Left ventricle myocardium inferior (tissue), 1 donor: Measurements from ENCODE around the gene DCDC1. TPM values are rescaled to one million over a fixed set of nuclear protein-coding genes. Genes with fewer than 3 reads are reported as not detected.
A peak's percentile ranks its signal among the peaks of the same experiment; 100 is the strongest.

Source experiments
- DNase-seq: peaks from one replicate; pipeline ENCODE4 v3.0.0-alpha.2; 2020
- H3K27ac ChIP-seq: fragments of 200-600 bp; replicated peaks from 2 replicates; pipeline ENCODE4 v1.8.0; 2021
- H3K27me3 ChIP-seq: fragments of 200-600 bp; 2 replicates; pipeline ENCODE4 v1.8.0; 2021; ENCODE audit warnings: low read depth
- H3K36me3 ChIP-seq: fragments of 200-600 bp; 2 replicates; pipeline ENCODE4 v1.8.0; 2021
- H3K4me1 ChIP-seq: fragments of 200-600 bp; 2 replicates; pipeline ENCODE4 v1.8.0; 2021
- H3K4me3 ChIP-seq: fragments of 200-600 bp; 2 replicates; pipeline ENCODE4 v1.8.0; 2021; ENCODE audit warnings: mild to moderate bottlenecking, moderate library complexity
- H3K9me3 ChIP-seq: fragments of 200-600 bp; replicated peaks from 2 replicates; pipeline ENCODE4 v1.8.0; 2021
- intact Hi-C: fragments of 100-400 bp; cut with micrococcal nuclease; formaldehyde crosslinking; loops from one replicate; pipeline ENCODE4 v1.11.0; 2022
- long read RNA-seq: library from polyadenylated mRNA; unstranded; transcript quantifications from one replicate; pipeline ENCODE4 v2.0.0, GENCODE V29; 2021
- total RNA-seq: library from RNA; stranded (reverse); fragmentation: NEBNext Ultra II Directional; extraction: Animal tissue kit (Norgen Biotek cat#: 25700); gene quantifications from one replicate; pipeline ENCODE4 v1.2.1, GENCODE V29; 2021
- TF ChIP-seq, protein P1 (sequence below): fragments of 200-600 bp; IDR thresholded peaks from 2 replicates; pipeline ENCODE4 v1.8.0; 2021; ENCODE audit warnings: antibody characterized with exemption, mild to moderate bottlenecking, borderline replicate concordance
- donor health status: DM: no; HTN: yes; CAD: no; lungs with severe emphysema.

Gene DCDC1, protein sequence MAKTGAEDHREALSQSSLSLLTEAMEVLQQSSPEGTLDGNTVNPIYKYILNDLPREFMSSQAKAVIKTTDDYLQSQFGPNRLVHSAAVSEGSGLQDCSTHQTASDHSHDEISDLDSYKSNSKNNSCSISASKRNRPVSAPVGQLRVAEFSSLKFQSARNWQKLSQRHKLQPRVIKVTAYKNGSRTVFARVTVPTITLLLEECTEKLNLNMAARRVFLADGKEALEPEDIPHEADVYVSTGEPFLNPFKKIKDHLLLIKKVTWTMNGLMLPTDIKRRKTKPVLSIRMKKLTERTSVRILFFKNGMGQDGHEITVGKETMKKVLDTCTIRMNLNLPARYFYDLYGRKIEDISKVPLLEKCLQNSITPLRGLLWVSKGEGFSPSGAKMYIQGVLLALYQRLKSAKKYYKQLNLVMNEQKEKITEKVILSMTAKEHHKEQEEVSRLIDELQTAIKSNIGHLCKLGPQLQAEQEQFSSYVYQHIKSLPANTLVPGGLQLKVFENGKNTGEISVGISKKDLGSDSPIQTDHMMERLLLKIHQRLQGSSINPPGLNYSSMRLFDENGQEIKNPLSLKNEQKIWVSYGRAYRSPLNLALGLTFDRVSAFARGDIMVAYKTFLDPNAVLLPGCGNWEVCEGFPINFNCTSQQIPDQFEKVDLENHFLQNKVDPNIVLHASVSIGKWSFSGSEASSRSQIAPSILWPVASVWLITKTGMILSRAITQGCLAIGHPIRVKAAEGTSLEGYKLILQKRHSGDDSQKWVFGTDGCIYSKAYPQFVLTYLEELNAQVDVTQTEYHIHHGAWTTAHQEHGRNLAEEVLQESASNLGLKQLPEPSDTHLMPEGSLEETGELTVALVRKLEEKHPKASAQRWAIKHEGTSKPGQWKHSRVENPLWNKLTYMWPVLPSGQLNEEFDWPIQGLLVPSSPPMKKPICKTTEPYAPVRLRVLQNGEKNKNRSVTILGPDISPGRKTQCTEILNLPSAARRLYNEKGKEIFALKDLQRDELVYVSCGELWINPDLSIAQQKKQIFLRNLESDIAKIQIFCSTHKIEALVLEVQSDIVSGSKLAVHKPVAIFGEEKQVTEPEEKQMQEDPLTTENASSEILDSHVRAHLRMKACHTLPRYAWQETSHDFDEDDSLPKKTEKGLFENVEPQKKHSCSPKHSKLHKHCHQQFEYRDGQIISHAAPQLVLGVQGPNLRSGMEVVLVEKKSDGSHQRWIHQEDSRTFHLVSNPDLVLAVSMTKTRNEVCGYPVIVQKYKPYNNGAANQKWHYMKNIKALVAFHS (N-terminal part only)
- total RNA-seq = not detected
- long read RNA-seq = 0 reads

DNA sequence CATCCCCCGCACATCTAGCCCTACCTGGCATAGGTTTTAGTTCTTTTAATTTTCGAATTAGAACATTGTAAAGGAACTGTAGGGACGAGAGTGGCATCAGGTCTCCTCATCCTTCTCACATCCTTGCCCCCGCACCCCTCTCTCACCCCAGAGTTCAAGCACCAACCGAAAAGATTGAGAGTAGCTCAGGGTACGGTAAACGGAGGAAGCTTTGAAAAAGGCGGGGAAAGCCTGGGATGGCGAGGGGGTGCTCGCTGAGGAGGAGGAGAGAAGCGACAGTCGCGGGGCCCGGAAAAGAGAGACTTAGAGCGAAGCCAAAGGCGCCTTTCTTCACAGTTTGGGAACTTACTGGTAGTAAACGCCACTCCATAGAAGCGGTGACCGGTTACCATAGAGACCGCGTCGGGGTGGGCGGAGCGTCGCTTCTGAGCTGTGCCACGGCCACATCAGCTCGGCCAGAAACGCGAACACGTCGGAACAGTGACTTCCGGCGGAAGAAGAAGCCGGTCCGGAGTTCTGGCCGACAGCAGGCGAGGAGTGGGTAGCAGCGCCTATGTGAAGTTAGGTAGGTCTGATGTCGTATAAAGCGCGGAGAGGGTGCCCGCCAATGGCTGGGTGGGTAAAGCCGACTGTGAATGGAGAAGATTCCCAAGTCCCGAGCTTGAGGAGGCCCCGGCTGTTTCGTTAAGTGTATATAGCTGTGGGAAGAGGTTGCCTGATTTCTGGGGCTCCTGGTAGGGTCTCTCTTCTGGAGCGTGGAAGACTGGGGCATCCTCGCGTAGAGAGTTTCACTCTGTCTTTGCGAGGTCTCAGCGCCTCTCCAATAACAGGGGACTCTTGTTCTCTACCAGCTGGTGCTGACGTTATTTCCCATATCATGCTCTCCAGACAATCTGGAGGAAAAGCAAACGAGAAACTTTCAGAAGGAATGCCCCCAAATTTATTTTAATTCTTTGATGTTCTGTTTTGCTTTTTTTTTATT lies at the start of gene DCDC1, which contains the start of gene DNAJC24:
Gene DCDC1 (minus strand): TSS at position 392 of the 982 bp plus-strand sequence. CDS start 41,459 bp downstream, outside the sequence.
Gene DNAJC24 (plus strand): TSS at position 513 of the 982 bp plus-strand sequence. CDS start 889 bp downstream, outside the sequence.
- peak; percentile 91 for DNase-seq
- H3K4me1 ChIP-seq = peaks cover 33% of the 10 kb centered on the region
- H3K27ac ChIP-seq = peak within 1 kb of the TSS; percentile 72
- no peaks in the 10 kb centered on the region for H3K27me3 ChIP-seq
- H3K4me3 ChIP-seq = peak within 1 kb of the TSS; percentile 78
- TF ChIP-seq, protein P1, sequence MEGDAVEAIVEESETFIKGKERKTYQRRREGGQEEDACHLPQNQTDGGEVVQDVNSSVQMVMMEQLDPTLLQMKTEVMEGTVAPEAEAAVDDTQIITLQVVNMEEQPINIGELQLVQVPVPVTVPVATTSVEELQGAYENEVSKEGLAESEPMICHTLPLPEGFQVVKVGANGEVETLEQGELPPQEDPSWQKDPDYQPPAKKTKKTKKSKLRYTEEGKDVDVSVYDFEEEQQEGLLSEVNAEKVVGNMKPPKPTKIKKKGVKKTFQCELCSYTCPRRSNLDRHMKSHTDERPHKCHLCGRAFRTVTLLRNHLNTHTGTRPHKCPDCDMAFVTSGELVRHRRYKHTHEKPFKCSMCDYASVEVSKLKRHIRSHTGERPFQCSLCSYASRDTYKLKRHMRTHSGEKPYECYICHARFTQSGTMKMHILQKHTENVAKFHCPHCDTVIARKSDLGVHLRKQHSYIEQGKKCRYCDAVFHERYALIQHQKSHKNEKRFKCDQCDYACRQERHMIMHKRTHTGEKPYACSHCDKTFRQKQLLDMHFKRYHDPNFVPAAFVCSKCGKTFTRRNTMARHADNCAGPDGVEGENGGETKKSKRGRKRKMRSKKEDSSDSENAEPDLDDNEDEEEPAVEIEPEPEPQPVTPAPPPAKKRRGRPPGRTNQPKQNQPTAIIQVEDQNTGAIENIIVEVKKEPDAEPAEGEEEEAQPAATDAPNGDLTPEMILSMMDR = no peak
- no peaks in the 10 kb centered on the region for H3K9me3 ChIP-seq
- no peaks in the 10 kb centered on the region for H3K36me3 ChIP-seq
- intact Hi-C loops = no loop called here

DNA sequence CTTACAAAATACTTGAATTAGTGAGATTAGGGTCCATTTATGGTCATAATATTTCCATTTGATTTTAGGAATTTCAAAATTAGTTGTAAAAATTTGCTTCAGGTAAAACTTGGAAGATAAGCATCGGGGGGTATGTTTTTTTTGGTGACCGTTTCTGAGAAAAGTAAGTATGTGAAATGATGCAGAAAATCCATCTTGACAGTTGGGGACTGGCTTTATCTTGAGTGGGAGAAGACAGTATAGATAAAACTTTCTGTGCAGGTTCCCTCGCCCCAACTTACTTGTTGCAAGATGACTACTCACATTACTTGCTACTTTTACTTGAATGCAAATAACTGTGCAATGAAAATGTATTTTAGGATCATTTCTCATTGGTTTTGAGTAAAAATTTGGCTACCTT lies 49.6 kb upstream of the DCDC1 start:
- H3K27ac ChIP-seq = no peak overlapping the region
- intact Hi-C loops = no loop called here

DNA sequence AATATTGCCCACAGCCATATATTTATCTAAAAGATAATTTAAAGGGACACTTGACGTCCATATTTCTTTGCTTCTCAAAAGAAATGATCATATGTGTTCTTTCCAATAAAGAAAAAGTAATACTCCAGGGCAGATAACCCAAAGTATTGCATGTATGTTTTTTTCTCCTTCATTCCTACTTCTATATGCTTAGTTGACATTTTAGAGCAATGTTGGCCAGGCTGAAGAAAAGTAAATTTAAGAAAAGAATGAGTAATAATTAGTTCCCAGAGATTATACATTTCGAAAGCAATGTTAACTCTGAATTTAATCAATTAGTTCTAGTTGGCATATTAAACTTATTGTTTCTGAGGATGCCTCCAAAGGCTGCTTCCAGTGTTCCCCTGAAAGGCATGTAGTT lies 48.3 kb upstream of the DCDC1 start:
- Histone ChIP-seq H3K27me3 (no peaks in the 10 kb centered on the region), H3K4me3 (no peak overlapping the region), H3K36me3 (peaks cover 13% of the 10 kb centered on the region), H3K9me3 (no peaks in the 10 kb centered on the region), H3K27ac (no peak overlapping the region), H3K4me1 (no peaks in the 10 kb centered on the region)
- TF ChIP-seq, protein P1 = no peak
- no peak for DNase-seq
- intact Hi-C loops = no loop called here

More for the DNA sequence above, 49.6 kb upstream of the DCDC1 start:
- TF ChIP-seq, protein P1 = no peak
- Histone ChIP-seq H3K4me1 (no peaks in the 10 kb centered on the region), H3K27me3 (no peaks in the 10 kb centered on the region), H3K4me3 (no peak overlapping the region), H3K36me3 (peaks cover 13% of the 10 kb centered on the region), H3K9me3 (no peaks in the 10 kb centered on the region)
- DNase-seq = no peak

DNA sequence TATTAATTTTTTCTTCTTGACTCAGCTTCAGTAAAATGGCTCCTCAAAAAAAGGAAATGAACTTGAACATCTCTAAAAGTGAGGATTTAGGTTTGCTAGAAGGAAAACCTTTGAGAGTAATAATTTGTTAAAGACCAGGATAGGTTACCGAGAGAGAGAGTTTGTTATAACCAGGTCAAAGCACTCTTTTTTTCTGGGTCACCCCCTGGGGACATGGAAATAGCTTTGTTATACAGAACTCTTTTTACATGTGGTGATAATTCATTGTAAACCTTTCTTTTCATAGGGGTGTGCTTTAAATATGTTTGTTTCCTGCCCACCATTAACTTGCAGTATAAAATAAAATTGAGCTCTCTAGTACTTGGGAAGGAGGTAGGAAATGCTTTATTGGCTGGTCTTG lies 47.8 kb upstream of the DCDC1 start:
- Histone ChIP-seq H3K27me3 (no peaks in the 10 kb centered on the region), H3K27ac (no peak overlapping the region), H3K4me1 (no peaks in the 10 kb centered on the region), H3K4me3 (no peak overlapping the region), H3K36me3 (peaks cover 13% of the 10 kb centered on the region), H3K9me3 (no peaks in the 10 kb centered on the region)
- intact Hi-C loops = no loop called here
- TF ChIP-seq, protein P1 = no peak
- DNase-seq = no peak
